Measurements from ENCODE around the gene RBM39. TPM values are rescaled to one million over a fixed set of nuclear protein-coding genes. Genes with fewer than 3 reads are reported as not detected.

RBM39 gene
- total and polyA plus RNA-seq, 2 of the 13 experiments (the other 11 are each of a cell fraction or from before 2014, with no cell fraction given), result 788 to 920 TPM

GRCh38 chr20:35768731-35769664 lies 26.9 kb upstream of the RBM39 start:
- no TSS peak for BruUV-seq (replicated peaks)
- Histone ChIP-seq H3K36me3 (replicated peaks in 1 of 2; ENCODE audit: control insufficient read depth in 1 of 2, insufficient read depth in 2 of 2, low read length in 2 of 2) (no peaks in the 10 kb centered on the region), H3K4me2 (ENCODE audit: low read depth, low read length) (peak overlapping the region; percentile 66), H3K9me3 (ENCODE audit: low read length) (no peaks in the 10 kb centered on the region), H3K9ac (ENCODE audit: insufficient read depth, low read depth, low read length) (peak overlapping the region; percentile 38), H3K79me2 (ENCODE audit: insufficient read depth, low read length) (peaks cover 17% of the 10 kb centered on the region), H3K4me3 (replicated peaks in 1 of 3; ENCODE audit: insufficient read depth in 1 of 3, low read depth in 2 of 3, low read length in 3 of 3) (peak overlapping the region; percentile 3 to 41 (median 15)), H4K20me1 (ENCODE audit: insufficient read depth, low read length) (no peaks in the 10 kb centered on the region), H3K27ac (ENCODE audit: extremely low read length, insufficient read depth, low read length) (peak overlapping the region; percentile 2), H3K4me1 (ENCODE audit: insufficient read depth, low read length) (peaks cover 59% of the 10 kb centered on the region), H3K27me3 (ENCODE audit: control insufficient read depth in 1 of 2, insufficient read depth in 2 of 2, low read length in 2 of 2) (no peaks in the 10 kb centered on the region; a peak in 1 of 5 replicates), H2AFZ (ENCODE audit: low read length) (peak overlapping the region; percentile 87)
- ATAC-seq (peak; percentile 37), FAIRE-seq (peak; percentile 53), DNase-seq (ENCODE audit: low spot score) (peak; percentile 82)
- intact Hi-C loops (cut with micrococcal nuclease; ENCODE audit: unreplicated experiment), result loop anchor here (2.0 kb wide), 1 partner anchor 14 kb away; no protein-coding TSS in a partner anchor
- 25% methylated on average over 5 of the region's 5 CpGs for WGBS (ENCODE audit: low lambda C conversion rate)
- ChIA-PET POLR2A (interaction anchor here (0.5 to 16.6 kb wide), 15 partner anchors 11 to 1656 kb away, joined by 3 to 461 read pairs (median 3); partner anchors contain the start of genes CEP250, CPNE1, NFS1 and RBM12), CTCF (ENCODE audit: low intra/inter-chr PET ratio, low total read pairs) (no interaction called here)
- in situ Hi-C loops (cut with HindIII; ENCODE audit: extremely low pct_ligation_motif_present, low pct_unique_long_range_greater_than_20kb), result no loop called here
- TF ChIP-seq NFE2L2 (IDR thresholded peaks at IDR 0.05; ENCODE audit: low read length) (no peak), ZHX2 (IDR thresholded peaks at IDR 0.05; ENCODE audit: low read depth) (no peak; the same call in none of the 2 replicates), ZHX2 (CRISPR knock-in tag; IDR thresholded peaks at IDR 0.05; ENCODE audit: borderline replicate concordance) (no peak), ZNF574 (CRISPR knock-in tag; IDR thresholded peaks at IDR 0.05) (peak; percentile 51; the same call in 1 of the 2 replicates), ARNT2 (CRISPR knock-in tag; IDR thresholded peaks at IDR 0.05; ENCODE audit: low read depth) (0 out of 2 replicates have a peak, but pooled peaks have one; percentile 17), NKX3-1 (CRISPR knock-in tag; IDR thresholded peaks at IDR 0.05) (no peak), ATAD3A (CRISPR knock-in tag; IDR thresholded peaks at IDR 0.05) (no peak), NFATC3 (CRISPR knock-in tag; IDR thresholded peaks at IDR 0.05) (no peak), FOXA3 (CRISPR knock-in tag; IDR thresholded peaks at IDR 0.05) (peak; percentile 38; the same call in 1 of the 2 replicates), HNF4G (IDR thresholded peaks at IDR 0.05; ENCODE audit: borderline replicate concordance, low read depth, low read length) (no peak), HNF4G (CRISPR knock-in tag; IDR thresholded peaks at IDR 0.05; ENCODE audit: borderline replicate concordance, low read depth) (no peak), SP140L (CRISPR knock-in tag; IDR thresholded peaks at IDR 0.05; ENCODE audit: borderline replicate concordance) (no peak), RCOR2 (CRISPR knock-in tag; IDR thresholded peaks at IDR 0.05) (no peak), STAG1 (CRISPR knock-in tag; IDR thresholded peaks at IDR 0.05) (no peak), ZMAT5 (CRISPR knock-in tag; IDR thresholded peaks at IDR 0.05; ENCODE audit: borderline replicate concordance, low read depth) (no peak)
